Measurements from ENCODE around the gene PSMD5. TPM values are rescaled to one million over a fixed set of nuclear protein-coding genes. Genes with fewer than 3 reads are reported as not detected.

The PSMD5 gene
- total RNA-seq, 1 donor from 2014 or later: 43.6 TPM

DNA sequence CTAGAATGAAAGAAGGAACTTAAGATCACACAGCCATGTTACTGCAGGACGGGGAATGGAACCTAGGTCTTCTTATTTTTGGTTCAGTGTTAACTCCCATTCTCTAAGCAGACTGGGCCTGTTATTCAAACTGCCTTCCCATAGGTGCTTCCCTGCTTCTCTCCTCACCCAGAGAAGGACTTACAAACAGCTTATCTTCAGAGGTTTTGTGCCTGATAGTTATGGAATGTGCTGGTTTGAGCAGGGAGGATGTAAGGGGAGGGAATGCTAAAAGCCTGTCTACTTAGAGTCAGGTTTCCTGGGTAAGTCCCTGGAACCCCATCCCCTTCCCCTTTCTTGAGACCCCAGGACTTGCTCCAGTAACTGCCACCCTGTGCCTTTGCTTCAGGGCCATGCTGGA is 4.2 kb upstream of the PSMD5 start:
- Mint-ChIP-seq H3K4me3 (no peak overlapping the region), H3K4me1 (ENCODE audit: unreplicated experiment) (peaks cover 7% of the 10 kb centered on the region), H3K27ac (no peak overlapping the region), H3K9me3 (no peaks in the 10 kb centered on the region), H3K36me3 (peaks cover 12% of the 10 kb centered on the region), H3K27me3 (no peaks in the 10 kb centered on the region)
- TF ChIP-seq, protein P1, sequence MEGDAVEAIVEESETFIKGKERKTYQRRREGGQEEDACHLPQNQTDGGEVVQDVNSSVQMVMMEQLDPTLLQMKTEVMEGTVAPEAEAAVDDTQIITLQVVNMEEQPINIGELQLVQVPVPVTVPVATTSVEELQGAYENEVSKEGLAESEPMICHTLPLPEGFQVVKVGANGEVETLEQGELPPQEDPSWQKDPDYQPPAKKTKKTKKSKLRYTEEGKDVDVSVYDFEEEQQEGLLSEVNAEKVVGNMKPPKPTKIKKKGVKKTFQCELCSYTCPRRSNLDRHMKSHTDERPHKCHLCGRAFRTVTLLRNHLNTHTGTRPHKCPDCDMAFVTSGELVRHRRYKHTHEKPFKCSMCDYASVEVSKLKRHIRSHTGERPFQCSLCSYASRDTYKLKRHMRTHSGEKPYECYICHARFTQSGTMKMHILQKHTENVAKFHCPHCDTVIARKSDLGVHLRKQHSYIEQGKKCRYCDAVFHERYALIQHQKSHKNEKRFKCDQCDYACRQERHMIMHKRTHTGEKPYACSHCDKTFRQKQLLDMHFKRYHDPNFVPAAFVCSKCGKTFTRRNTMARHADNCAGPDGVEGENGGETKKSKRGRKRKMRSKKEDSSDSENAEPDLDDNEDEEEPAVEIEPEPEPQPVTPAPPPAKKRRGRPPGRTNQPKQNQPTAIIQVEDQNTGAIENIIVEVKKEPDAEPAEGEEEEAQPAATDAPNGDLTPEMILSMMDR (conservative IDR thresholded peaks at IDR 0.05): no peak
- DNase-seq (ENCODE audit: extremely low spot score, unreplicated experiment): no peak

DNA sequence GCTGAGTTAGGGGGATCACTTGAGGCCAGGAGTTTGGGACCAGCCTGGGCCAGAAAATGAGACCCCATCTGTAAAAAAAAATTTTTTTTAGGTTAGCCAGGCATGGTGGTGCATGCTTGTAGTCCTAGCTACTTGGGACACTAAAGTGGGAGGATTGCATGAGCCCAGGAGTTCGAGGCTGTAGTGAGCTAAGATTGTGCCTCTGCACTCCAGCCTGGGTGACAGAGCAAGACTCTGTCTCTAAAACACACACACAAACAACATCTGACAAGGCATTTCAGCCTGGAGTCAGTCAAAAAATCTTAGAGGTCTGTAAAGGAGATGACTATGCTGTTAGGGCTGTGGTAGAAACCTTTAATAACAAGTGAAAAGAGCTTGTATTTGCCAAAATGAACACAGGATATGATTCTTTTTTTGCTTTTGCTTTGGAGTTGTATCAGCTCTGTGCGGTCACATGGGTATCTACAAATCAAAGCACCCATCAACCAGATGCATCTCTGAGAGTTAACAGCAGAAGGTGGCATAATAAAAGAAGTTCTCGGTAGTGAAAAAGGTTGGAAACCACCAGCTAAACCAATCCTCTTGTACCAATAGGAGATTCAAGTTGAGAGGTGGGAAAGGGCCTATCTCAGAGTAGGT is 3.6 kb upstream of the PSMD5 start:
- H3K9me3 Mint-ChIP-seq: peaks cover 4% of the 10 kb centered on the region
- H3K4me3 Mint-ChIP-seq: no peak overlapping the region
- TF ChIP-seq, protein P1 (conservative IDR thresholded peaks at IDR 0.05): no peak
- DNase-seq (ENCODE audit: extremely low spot score, unreplicated experiment): no peak
- no peaks in the 10 kb centered on the region for H3K27me3 Mint-ChIP-seq
- peaks cover 18% of the 10 kb centered on the region for H3K36me3 Mint-ChIP-seq
- H3K4me1 Mint-ChIP-seq (ENCODE audit: unreplicated experiment): peaks cover 12% of the 10 kb centered on the region
- H3K27ac Mint-ChIP-seq: no peak overlapping the region

DNA sequence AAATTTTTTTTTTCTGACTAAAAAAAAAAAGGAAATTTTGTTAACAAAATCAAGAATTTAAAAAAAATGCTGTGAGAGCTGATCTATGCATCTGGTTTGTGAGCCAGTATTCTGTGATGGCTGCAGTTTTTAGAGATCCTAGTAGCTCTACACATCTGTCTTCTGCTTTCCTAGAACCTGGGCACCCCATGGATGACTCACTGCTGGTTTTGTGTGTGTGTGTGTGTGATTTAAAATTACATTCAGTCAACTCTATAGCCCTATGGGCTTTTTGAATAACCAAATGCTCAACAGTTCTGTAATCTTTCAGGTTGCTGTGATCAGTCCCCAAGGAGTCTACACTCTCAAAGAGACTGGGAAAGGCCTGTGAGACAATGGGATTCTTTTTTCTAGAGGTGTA is 2.5 kb upstream of the PSMD5 start:
- H3K4me1 Mint-ChIP-seq (ENCODE audit: unreplicated experiment): peaks cover 13% of the 10 kb centered on the region
- DNase-seq (ENCODE audit: extremely low spot score, unreplicated experiment): no peak
- peaks cover 4% of the 10 kb centered on the region for H3K9me3 Mint-ChIP-seq
- no peaks in the 10 kb centered on the region for H3K27me3 Mint-ChIP-seq
- no peak overlapping the region for H3K27ac Mint-ChIP-seq
- peaks cover 19% of the 10 kb centered on the region for H3K36me3 Mint-ChIP-seq
- H3K4me3 Mint-ChIP-seq: no peak overlapping the region
- TF ChIP-seq, protein P1 (conservative IDR thresholded peaks at IDR 0.05): no peak

DNA sequence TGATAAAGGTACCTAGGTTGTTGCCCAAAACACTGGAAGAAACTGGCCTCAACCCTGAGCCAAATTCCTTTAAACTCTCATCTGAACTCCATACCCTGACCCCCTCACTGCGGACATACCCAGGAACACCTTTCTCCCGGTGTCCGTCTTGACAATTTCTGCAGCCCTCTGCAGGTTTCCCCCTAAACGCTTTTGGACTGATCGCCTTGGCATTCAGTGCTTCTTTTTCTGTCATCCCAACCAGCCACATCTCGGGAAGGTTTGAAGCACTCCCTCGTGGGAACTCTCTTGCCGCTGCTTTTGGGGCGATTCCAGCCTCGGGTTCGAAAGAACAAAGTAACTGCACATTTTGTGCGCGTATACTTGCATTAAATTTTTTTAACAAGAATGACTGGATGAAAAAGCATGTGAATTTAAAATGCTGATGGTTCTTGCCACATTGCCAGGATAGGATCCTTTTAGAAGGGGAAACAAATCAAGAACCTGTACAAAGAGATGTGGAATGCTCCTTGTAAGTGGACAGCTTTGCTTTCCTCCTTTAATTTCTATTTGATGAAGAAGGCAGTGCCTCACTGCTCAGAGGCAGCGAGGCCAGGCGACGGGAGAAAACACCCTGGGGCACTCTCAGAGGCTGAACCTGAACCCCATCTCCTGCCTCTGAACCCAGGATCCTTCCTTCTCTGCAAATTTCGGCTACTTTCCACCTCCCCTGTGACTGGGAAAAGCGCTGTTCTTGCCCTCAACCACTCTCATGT is 615 bp downstream of the PSMD5 start:
- Mint-ChIP-seq H3K4me3 (peak overlapping the region; percentile 96), H3K36me3 (peaks cover 36% of the 10 kb centered on the region), H3K27ac (peak overlapping the region; percentile 91), H3K27me3 (no peaks in the 10 kb centered on the region), H3K9me3 (peaks cover 4% of the 10 kb centered on the region), H3K4me1 (ENCODE audit: unreplicated experiment) (peaks cover 24% of the 10 kb centered on the region)
- no peak for DNase-seq (ENCODE audit: extremely low spot score, unreplicated experiment)
- TF ChIP-seq, protein P1 (conservative IDR thresholded peaks at IDR 0.05): no peak

DNA sequence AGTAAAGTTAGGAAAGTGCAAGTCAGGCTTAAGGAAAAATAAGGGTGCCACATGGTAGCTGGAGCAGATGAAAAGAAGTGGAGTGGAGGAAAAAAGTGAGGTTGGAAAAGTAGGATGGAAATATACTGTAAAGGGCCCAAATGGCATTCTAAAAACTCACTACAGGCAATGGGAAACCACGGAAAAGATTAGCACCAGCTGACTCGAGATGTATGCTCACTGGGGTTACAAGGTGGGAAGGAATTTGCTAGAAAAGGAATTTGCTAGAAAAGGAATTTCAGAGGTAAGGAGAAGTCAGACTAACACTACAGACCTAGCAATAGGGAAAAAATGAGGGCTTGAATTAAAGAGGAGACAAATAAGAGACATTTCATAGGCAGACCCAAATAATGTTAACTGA is 3.6 kb downstream of the PSMD5 start:
- H3K4me1 Mint-ChIP-seq (ENCODE audit: unreplicated experiment): peaks cover 24% of the 10 kb centered on the region
- H3K27ac Mint-ChIP-seq: peak overlapping the region; percentile 12
- peaks cover 4% of the 10 kb centered on the region for H3K9me3 Mint-ChIP-seq
- H3K27me3 Mint-ChIP-seq: no peaks in the 10 kb centered on the region
- no peak for DNase-seq (ENCODE audit: extremely low spot score, unreplicated experiment)
- TF ChIP-seq, protein P1 (conservative IDR thresholded peaks at IDR 0.05): no peak
- peaks cover 42% of the 10 kb centered on the region for H3K36me3 Mint-ChIP-seq
- H3K4me3 Mint-ChIP-seq: peak overlapping the region; percentile 27
